GM19193 (cell line): ENCODE measurements around the gene SLC35G1.

Source experiments
- POLR2A ChIP-seq: IDR thresholded peaks from 4 replicates; pipeline ENCODE4 v1.6.1; 2011; ENCODE audit not compliant: insufficient read depth, insufficient read length; ENCODE audit errors: extremely low read depth

SLC35G1 gene

GRCh38 chr10:93893646-93894515 lies at the start of gene SLC35G1:
Gene SLC35G1 (plus strand): TSS chr10:93893978. CDS start chr10:93894034, 56 bp downstream.
- TF ChIP-seq POLR2A: peak; percentile 96

- TF ChIP-seq POLR2A: no peak
Observed at GRCh38 chr10:93844979-93845626, 48.7 kb upstream of the SLC35G1 start.

- no peak for TF ChIP-seq POLR2A
Observed at GRCh38 chr10:93849593-93849992, 44.2 kb upstream of the SLC35G1 start.

- no peak for TF ChIP-seq POLR2A
Observed at GRCh38 chr10:93850031-93851015, 43.5 kb upstream of the SLC35G1 start.

- no peak for TF ChIP-seq POLR2A
Observed at GRCh38 chr10:93851169-93851568, 42.6 kb upstream of the SLC35G1 start.

- no peak for TF ChIP-seq POLR2A
Observed at GRCh38 chr10:93852476-93853095, 41.2 kb upstream of the SLC35G1 start.

- no peak for TF ChIP-seq POLR2A
Observed at GRCh38 chr10:93854975-93855374, 38.8 kb upstream of the SLC35G1 start.

- TF ChIP-seq POLR2A: no peak
Observed at GRCh38 chr10:93856349-93857145, 37.2 kb upstream of the SLC35G1 start.

GRCh38 chr10:93859049-93859655 lies 34.6 kb upstream of the SLC35G1 start:
- no peak for TF ChIP-seq POLR2A

- no peak for TF ChIP-seq POLR2A
Observed at GRCh38 chr10:93861825-93862224, 32.0 kb upstream of the SLC35G1 start.

- no peak for TF ChIP-seq POLR2A
Observed at GRCh38 chr10:93865794-93866425, 27.9 kb upstream of the SLC35G1 start.

- TF ChIP-seq POLR2A: no peak
Observed at GRCh38 chr10:93867525-93867924, 26.3 kb upstream of the SLC35G1 start.
